K562 (cell line): ENCODE data around the gene UBE2J2. TPM values are rescaled to one million over a fixed set of nuclear protein-coding genes. Genes with fewer than 3 reads are reported as not detected.

Experiments
- CBX3 ChIP-seq, 2 experiments: IDR thresholded peaks; 1 replicate in 1 of 2; 2 replicates in 1 of 2; pipeline ENCODE4 v1.6.1; 2012; ENCODE audit warnings: inconsistent platforms in 2 of 2, low read length in 2 of 2, borderline replicate concordance in 1 of 2, control low read depth in 1 of 2
- FOXK2 ChIP-seq, 2 experiments: fragments of 450-650 bp; IDR thresholded peaks in 1 of 2; conservative IDR thresholded peaks in 1 of 2; 2 replicates each; pipeline ENCODE4 v1.6.1; 2016; ENCODE audit warnings: low read depth in 2 of 2, mild to moderate bottlenecking in 1 of 2
- GATA2 ChIP-seq: sonication (generic); formaldehyde crosslinking; IDR thresholded peaks from 2 replicates; pipeline ENCODE4 v1.4.0; 2020; ENCODE audit warnings: mild to moderate bottlenecking, missing genetic modification reagents
- HDAC2 ChIP-seq: fragments of 450-650 bp; IDR thresholded peaks from 2 replicates; pipeline ENCODE4 v1.6.1; 2016; ENCODE audit warnings: mild to moderate bottlenecking
- LCOR ChIP-seq: sonication (generic); formaldehyde crosslinking; IDR thresholded peaks from 2 replicates; pipeline ENCODE4 v1.8.0; 2022; ENCODE audit warnings: mild to moderate bottlenecking, missing genetic modification reagents
- MYNN ChIP-seq, 2 experiments: sonication (generic); formaldehyde crosslinking in 1 of 2; IDR thresholded peaks; 2 replicates each; pipeline versions ENCODE4 v1.5.0 to v1.6.1; 2016 to 2020; ENCODE audit warnings: antibody characterized with exemption in 1 of 2, missing genetic modification reagents in 1 of 2
- PURB ChIP-seq: sonication (generic); formaldehyde crosslinking; IDR thresholded peaks from 2 replicates; pipeline ENCODE4 v1.9.0; 2021; ENCODE audit warnings: low read depth, mild to moderate bottlenecking, missing genetic modification reagents
- RHOXF2B ChIP-seq: fragments of 250-450 bp; sonication (Bioruptor Pico); conservative IDR thresholded peaks from 2 replicates; pipeline ENCODE4 v1.5.1; 2021
- SMARCE1 ChIP-seq: fragments of 450-650 bp; IDR thresholded peaks from 2 replicates; pipeline ENCODE4 v1.7.1; 2016; ENCODE audit warnings: mild to moderate bottlenecking
- STAG1 ChIP-seq: sonication (generic); formaldehyde crosslinking; IDR thresholded peaks from 2 replicates; pipeline ENCODE4 v1.5.0; 2020; ENCODE audit warnings: missing genetic modification reagents, borderline replicate concordance
- TCF7 ChIP-seq: sonication (generic); IDR thresholded peaks from 2 replicates; pipeline ENCODE4 v1.6.1; 2016; ENCODE audit warnings: antibody characterized with exemption, borderline replicate concordance
- YY1 ChIP-seq, 3 experiments: IDR thresholded peaks; 2 replicates each; pipeline ENCODE4 v1.6.1; 2011; ENCODE audit warnings: low read length in 2 of 3, mild to moderate bottlenecking in 2 of 3, moderate library complexity in 2 of 3, borderline replicate concordance in 1 of 3, control low read depth in 1 of 3, low read depth in 1 of 3; ENCODE audit not compliant: insufficient read depth in 3 of 3, insufficient replicate concordance in 2 of 3, control insufficient read depth in 1 of 3, insufficient read length in 1 of 3; ENCODE audit errors: extremely low read depth in 1 of 3
- ZNF197 ChIP-seq: fragments of 200-800 bp; sonication (Bioruptor generic); IDR thresholded peaks from 2 replicates; pipeline ENCODE4 v1.6.1; 2016; ENCODE audit warnings: low read depth, missing genetic modification characterization, missing compliant biosample characterization
- ZNF408 ChIP-seq: fragments of 250-450 bp; sonication (Bioruptor Pico); IDR thresholded peaks from 2 replicates; pipeline ENCODE4 v1.4.0; 2020; ENCODE audit warnings: low read depth, mild to moderate bottlenecking, moderate library complexity
- ZNF561 ChIP-seq: fragments of 450-650 bp; formaldehyde crosslinking; conservative IDR thresholded peaks from 2 replicates; pipeline ENCODE4 v1.4.0; 2020; ENCODE audit warnings: mild to moderate bottlenecking, moderate library complexity
- polyA plus RNA-seq, 8 experiments: library from polyadenylated mRNA; depleted of rRNA in 4 of 8; stranded (reverse) in 5 of 8; unstranded in 3 of 8; fragments of >200 nt; fragmentation: Nextera tagmentation in 2 of 8; fragmentation: Illumina TruSeq in 1 of 8; extraction: Ambion mirVana in 2 of 8; extraction: Trizol in 1 of 8; gene quantifications; 2 replicates each; pipeline versions ENCODE4 v1.2.1 to v1.2.3, GENCODE V29; 2011 to 2014; ENCODE audit warnings: inconsistent platforms in 1 of 8, missing spikeins in 1 of 8
- total RNA-seq, 7 experiments: library from RNA; depleted of rRNA in 6 of 7; stranded (reverse); fragments of >200 nt in 6 of 7; fragmentation: Illumina TruSeq in 2 of 7; extraction: Trizol in 2 of 7; gene quantifications; 2 replicates each; pipeline versions ENCODE4 v1.2.1 to v1.2.3, GENCODE V29; 2011 to 2021; ENCODE audit warnings: low replicate concordance in 1 of 7
- TF ChIP-seq, protein P1 (sequence below): fragments of 450-650 bp; IDR thresholded peaks from 2 replicates; pipeline ENCODE4 v1.6.1; 2017; ENCODE audit warnings: antibody characterized with exemption, mild to moderate bottlenecking
- TF ChIP-seq, protein P2 (sequence below): fragments of 250-450 bp; sonication (Bioruptor Pico); IDR thresholded peaks from 2 replicates; pipeline ENCODE4 v1.8.0; 2021; ENCODE audit warnings: mild to moderate bottlenecking, moderate library complexity
- TF ChIP-seq, protein P3 (sequence below): fragments of 450-650 bp; formaldehyde crosslinking; IDR thresholded peaks from 2 replicates; pipeline ENCODE4 v1.4.0; 2020; ENCODE audit warnings: mild to moderate bottlenecking, moderate library complexity

The UBE2J2 gene
- total and polyA plus RNA-seq, 9 of the 15 experiments (the other 6 are each of a cell fraction or from before 2014, with no cell fraction given) = 0.93 to 112 (median 75.5) TPM

DNA sequence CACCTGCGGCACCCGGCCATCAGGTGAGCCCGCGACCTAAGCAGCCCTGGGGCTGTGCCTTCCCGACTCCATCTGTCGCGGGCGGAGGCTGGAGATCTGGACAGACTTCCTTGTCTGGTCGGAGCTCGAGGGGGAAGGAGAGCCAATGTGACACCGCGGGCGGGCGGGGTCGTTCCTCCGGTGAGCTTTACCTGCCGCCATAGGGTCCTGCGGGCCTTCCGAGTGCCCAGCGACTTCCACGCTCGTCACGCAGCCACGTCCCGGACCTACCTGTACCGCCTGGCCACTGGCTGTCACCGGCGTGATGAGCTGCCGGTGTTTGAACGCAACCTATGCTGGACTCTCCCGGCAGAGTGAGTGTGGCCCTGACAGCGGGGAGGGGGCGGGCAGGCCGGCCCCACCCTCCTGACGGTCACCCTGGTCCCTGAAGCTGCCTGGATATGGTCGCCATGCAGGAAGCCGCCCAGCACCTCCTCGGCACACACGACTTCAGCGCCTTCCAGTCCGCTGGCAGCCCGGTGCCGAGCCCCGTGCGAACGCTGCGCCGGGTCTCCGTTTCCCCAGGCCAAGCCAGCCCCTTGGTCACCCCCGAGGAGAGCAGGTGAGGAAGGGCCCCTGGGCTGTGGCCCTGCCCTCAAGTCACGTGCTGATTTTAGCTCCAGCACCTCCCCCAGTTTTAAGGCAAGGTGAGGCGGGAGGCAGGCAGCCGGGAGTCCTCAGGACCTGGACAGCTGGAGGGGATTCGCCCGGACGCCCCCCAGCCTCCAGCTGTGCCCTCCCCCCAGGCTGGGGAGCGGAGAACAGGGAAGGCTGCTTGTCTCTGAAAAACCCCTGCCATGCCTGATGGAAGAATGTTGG lies 35.8 kb upstream of the UBE2J2 start (continued):
- TF ChIP-seq, protein P1, sequence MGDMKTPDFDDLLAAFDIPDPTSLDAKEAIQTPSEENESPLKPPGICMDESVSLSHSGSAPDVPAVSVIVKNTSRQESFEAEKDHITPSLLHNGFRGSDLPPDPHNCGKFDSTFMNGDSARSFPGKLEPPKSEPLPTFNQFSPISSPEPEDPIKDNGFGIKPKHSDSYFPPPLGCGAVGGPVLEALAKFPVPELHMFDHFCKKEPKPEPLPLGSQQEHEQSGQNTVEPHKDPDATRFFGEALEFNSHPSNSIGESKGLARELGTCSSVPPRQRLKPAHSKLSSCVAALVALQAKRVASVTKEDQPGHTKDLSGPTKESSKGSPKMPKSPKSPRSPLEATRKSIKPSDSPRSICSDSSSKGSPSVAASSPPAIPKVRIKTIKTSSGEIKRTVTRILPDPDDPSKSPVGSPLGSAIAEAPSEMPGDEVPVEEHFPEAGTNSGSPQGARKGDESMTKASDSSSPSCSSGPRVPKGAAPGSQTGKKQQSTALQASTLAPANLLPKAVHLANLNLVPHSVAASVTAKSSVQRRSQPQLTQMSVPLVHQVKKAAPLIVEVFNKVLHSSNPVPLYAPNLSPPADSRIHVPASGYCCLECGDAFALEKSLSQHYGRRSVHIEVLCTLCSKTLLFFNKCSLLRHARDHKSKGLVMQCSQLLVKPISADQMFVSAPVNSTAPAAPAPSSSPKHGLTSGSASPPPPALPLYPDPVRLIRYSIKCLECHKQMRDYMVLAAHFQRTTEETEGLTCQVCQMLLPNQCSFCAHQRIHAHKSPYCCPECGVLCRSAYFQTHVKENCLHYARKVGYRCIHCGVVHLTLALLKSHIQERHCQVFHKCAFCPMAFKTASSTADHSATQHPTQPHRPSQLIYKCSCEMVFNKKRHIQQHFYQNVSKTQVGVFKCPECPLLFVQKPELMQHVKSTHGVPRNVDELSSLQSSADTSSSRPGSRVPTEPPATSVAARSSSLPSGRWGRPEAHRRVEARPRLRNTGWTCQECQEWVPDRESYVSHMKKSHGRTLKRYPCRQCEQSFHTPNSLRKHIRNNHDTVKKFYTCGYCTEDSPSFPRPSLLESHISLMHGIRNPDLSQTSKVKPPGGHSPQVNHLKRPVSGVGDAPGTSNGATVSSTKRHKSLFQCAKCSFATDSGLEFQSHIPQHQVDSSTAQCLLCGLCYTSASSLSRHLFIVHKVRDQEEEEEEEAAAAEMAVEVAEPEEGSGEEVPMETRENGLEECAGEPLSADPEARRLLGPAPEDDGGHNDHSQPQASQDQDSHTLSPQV = no peak
- TF ChIP-seq ZNF561 (CRISPR knock-in tag) = no peak
- no peak for TF ChIP-seq FOXK2 (conservative IDR thresholded peaks at IDR 0.05 in 1 of 2, IDR thresholded peaks at IDR 0.05 in 1 of 2; ENCODE audit: low read depth in 2 of 2)
- TF ChIP-seq YY1 (IDR thresholded peaks at IDR 0.05; ENCODE audit: borderline replicate concordance in 1 of 3, control insufficient read depth in 1 of 3, extremely low read depth in 1 of 3, insufficient read depth in 3 of 3, insufficient read length in 1 of 3, insufficient replicate concordance in 2 of 3, low read depth in 1 of 3, low read length in 2 of 3) = no peak
- TF ChIP-seq, protein P2, sequence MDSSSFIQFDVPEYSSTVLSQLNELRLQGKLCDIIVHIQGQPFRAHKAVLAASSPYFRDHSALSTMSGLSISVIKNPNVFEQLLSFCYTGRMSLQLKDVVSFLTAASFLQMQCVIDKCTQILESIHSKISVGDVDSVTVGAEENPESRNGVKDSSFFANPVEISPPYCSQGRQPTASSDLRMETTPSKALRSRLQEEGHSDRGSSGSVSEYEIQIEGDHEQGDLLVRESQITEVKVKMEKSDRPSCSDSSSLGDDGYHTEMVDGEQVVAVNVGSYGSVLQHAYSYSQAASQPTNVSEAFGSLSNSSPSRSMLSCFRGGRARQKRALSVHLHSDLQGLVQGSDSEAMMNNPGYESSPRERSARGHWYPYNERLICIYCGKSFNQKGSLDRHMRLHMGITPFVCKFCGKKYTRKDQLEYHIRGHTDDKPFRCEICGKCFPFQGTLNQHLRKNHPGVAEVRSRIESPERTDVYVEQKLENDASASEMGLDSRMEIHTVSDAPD (CRISPR knock-in tag) = no peak
- TF ChIP-seq RHOXF2B (CRISPR knock-in tag) = no peak
- TF ChIP-seq SMARCE1 = no peak
- TF ChIP-seq LCOR (CRISPR knock-in tag) = peak; percentile 49; the same call in 1 of the 2 replicates
- no peak for TF ChIP-seq ZNF408 (CRISPR knock-in tag)
- no peak for TF ChIP-seq ZNF197 (CRISPR knock-in tag)
- peak; percentile 47 for TF ChIP-seq MYNN (IDR thresholded peaks at IDR 0.05)
- TF ChIP-seq MYNN (CRISPR knock-in tag; IDR thresholded peaks at IDR 0.05) = no peak
- 0 out of 2 replicates have a peak, but pooled peaks have one; percentile 3 for TF ChIP-seq TCF7
- no peak for TF ChIP-seq HDAC2
- no peak for TF ChIP-seq STAG1 (CRISPR knock-in tag)
- no peak for TF ChIP-seq GATA2 (CRISPR knock-in tag)
- no peak for TF ChIP-seq PURB (CRISPR knock-in tag)
- TF ChIP-seq, protein P3, sequence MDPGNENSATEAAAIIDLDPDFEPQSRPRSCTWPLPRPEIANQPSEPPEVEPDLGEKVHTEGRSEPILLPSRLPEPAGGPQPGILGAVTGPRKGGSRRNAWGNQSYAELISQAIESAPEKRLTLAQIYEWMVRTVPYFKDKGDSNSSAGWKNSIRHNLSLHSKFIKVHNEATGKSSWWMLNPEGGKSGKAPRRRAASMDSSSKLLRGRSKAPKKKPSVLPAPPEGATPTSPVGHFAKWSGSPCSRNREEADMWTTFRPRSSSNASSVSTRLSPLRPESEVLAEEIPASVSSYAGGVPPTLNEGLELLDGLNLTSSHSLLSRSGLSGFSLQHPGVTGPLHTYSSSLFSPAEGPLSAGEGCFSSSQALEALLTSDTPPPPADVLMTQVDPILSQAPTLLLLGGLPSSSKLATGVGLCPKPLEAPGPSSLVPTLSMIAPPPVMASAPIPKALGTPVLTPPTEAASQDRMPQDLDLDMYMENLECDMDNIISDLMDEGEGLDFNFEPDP (CRISPR knock-in tag) = no peak
- TF ChIP-seq CBX3 (IDR thresholded peaks at IDR 0.05; ENCODE audit: borderline replicate concordance in 1 of 2, low read length in 2 of 2) = no peak
